Raji (cell line): ENCODE data around the gene IKZF1.

Experiments used
- POLR2A ChIP-seq: IDR thresholded peaks from 2 replicates; pipeline ENCODE4 v1.6.1; 2011; ENCODE audit warnings: low read depth, low read length, control low read depth; ENCODE audit not compliant: insufficient read depth

IKZF1 gene

DNA sequence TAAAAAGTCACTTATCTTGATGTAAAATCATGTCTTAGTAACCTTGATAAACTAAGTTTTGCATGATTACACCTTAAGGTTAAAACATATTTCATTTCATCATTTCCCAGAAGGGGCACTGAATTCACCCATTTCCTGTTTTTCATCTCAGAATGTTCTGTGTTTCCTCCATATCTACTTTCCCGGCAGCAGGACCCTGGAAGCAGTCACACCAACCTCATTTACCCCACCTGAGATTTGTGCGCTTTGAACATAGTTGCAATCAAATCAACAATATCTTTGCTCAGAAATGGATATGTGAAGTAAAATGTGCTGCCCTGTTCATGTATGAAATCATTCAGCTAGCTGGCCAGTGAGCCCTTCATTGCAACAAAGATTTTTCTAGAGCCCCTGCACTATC, 46.8 kb downstream of the IKZF1 start:
- no peak for TF ChIP-seq POLR2A

DNA sequence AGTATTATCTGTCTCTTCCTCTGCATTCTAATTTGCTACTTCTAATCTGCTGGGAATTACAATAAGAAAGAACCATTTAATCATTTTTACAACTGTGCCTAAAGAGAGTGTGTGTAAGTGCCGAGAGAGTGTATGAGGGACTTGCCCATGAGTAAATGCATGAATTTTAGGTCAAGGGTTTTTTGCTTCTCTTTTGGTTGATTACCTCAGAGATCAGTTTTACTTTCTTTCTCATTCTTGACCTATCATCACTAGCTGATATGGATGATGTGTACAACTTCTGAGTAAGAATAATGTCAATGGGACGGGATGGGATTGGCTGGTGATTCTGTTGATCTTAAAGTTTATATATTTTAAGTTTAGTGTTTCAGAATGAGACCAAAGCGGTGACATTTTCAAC, 47.8 kb downstream of the IKZF1 start:
- TF ChIP-seq POLR2A, result no peak

DNA sequence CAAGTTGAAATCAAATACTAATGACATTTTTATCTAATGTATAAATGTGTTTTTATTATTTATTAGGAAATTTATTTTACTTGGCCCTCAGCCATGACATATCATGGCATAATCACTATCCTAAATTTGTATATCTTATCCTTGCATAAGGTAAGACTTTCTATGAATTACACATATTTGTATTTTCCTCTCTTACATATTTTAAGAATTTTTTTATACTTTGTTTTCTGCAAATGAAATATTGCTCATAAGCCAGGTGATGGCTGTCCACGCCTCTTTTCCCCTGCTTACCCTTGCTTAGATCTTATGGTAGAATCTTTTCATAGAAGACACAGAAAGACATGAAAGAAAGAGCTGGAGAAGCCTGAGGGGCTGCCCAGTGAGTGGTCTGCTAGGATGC, 48.2 kb downstream of the IKZF1 start:
- TF ChIP-seq POLR2A, result no peak

DNA sequence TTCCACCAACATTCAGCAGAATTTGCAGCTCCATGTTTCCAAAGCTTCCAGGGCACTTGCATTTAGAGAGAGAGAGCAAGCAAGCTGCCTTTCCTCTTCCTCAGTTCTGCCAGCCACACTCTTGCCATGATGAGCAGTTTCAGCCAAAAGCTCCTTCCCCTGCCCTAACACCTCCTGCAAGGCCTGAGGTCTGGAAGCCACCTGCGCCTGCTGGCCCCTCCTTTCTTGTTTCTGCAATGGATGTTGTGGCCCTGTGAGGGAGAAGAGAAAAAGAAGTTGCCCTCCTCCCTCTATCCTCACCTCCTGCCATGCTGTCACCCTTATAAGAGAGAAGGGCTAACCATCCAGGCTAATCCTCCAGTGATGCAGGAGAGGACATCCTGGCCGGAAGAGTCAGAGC, 48.7 kb downstream of the IKZF1 start:
- no peak for TF ChIP-seq POLR2A

DNA sequence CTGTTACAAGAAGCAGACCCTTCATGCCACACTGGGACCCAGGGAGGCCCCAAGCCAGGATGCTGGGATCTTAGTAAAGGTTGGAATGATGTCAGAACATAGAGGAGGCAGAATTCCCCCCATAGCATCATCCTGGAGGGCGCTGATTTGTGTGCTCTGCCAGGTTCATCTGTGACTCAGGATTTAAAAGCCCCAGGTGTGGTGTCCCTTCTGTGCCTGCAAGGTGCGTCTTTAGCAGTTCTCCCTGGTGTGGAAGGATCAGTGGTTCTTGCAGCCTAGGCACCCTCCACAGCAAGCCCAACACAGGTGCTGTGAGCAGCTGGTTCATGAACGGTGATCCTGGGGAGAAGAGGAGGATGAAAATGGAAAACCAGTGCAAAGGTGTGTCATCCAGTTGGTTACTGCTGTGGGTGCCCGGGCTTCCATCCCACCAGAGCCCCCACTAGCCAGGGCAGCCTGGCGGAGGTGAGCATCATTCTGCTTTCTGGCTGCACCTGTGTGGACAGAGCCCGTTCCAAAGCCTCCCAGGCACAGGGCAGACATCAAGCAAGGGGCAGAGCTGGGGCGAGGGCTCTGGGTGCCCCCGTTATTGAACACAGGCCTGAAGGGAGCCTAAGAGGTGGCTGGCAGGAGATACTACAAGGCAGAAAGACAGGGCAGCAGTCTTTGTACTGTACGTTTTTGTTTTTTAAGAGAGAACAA, 49.5 kb downstream of the IKZF1 start:
- no peak for TF ChIP-seq POLR2A

DNA sequence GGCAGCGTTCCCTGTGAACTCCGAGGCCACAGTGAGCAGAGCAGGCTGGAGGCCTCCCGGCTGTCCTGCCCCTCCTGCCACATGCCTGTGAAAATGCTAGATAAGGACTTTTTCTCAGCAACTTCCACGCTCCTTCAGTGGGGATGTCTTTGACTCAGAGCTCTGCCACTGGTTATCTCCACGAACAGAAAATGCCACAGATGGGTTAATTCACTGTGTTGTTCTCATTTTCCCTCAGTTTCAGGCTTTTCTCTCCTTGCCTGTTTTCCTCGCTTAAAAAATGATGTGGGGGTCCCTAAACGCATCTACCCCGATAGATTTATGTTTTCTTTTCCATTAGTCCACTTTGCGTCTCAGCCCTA, 51.3 kb downstream of the IKZF1 start:
- TF ChIP-seq POLR2A, result no peak

DNA sequence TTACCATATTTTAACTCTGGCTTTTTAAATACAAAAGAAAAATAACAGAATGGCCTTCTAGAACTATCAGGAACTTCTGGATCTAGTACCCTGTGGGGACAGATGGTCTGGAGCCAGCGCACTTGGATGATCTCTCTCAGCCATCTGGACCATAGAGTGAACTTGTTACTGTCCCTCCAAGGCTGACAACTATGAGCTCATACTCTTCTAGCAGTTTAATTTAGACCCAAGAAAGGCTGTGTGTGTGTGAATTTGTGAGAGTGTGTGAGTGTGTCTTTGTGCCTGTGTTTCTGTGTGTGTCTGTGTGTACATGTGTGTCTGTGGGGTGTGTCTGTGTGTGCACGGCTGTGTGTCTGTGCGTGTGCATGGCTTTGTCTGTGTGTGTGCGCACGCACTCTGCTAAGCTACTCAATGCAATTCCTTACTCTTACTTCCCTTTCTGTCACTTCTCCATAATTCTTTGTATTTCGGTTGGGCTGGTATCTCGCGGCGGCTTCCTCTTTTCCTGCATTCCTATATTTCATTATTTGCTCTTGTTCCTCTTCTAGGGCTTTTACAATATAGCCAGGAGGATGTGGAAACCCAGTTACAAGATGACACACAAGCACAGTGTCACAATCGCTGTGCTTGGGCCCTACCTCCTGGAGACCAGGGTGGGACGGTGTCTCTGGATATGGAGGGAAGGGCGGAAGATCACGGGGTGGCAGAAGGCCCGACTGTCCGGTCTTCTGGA, 51.9 kb downstream of the IKZF1 start:
- TF ChIP-seq POLR2A, result no peak

DNA sequence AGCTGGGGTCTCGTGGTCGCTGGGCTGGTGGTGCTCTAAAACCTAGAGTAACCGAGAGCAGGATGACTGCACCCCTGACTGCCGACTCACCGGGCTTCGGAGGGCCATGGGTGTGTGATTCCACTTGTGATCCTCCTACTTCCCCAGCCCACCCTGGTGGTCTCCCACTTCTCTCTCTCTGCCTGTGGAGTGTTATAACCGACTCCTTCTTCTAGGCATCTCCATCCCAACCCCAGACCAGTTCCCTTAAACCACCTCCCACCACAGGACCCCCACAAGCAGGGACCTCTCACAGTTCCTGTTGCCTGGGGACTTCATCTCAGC, 52.4 kb downstream of the IKZF1 start:
- TF ChIP-seq POLR2A, result no peak

DNA sequence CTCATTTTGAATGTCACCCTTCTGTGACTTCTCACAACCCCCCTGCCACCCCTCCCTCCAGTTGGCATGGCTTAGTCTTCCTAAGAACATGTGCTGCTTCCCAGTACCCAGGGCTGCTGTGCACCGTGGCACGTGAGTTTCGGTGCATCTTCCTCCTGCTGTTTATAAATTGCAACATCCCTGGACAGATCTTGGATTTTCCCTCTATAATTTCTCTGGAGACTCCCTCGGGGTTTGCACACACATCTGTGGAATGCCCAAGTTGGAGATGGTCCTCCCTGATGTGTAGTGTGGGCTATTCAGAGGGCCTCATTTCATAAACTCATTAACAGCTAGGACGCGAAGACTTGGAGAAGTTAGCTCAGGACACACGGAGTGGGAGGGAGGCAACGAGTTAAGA, 52.9 kb downstream of the IKZF1 start:
- no peak for TF ChIP-seq POLR2A

DNA sequence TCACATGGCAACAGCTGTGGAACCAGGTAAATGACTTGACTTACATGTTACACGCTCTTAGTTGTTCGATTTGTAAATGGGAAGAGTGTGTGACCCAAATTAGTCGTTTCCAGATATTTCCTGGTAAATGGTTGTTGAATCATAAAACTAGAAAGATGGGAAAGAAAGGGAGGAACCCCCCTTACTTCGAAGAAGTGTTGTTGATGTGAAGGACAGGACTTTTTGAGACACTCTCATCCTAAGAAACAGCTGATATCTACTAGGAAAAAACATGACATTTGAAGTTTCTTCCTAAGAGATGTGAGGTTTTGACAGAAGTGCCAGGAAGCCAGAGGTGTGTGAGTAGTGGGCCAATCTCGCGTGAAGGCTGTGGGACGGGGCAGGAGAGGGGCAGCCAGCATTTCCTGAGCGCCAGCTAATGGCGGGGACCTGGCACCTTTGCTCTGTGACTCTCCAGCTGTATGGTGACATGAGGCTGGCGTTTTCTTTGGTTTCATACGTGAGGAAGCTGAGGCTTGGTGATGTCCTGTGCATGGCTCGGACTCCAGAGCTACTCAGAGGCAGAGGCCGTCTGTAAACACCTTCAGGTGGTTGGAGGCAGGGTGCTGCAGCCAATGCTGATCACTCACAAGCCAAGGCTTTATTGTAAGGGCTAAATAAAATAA, 53.7 kb downstream of the IKZF1 start:
- no peak for TF ChIP-seq POLR2A

DNA sequence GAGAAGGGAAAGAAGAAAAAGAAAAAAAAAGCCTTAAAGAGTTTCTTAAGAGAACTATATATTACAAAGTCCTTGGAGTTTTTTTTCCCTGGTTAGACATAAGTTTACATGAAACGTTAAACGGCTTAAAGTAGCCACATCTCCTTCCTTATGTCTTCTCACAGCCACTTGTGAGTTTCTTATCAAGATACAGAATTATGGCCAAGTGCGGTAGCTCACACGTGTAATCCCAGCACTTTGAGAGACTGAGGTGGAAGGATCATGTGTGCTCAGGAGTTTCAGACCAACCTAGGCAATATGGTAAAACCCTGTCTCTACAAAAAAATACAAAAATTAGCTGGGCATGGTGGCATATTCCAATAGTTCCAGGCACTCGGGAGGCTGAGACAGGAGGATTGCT, 54.3 kb downstream of the IKZF1 start:
- no peak for TF ChIP-seq POLR2A

DNA sequence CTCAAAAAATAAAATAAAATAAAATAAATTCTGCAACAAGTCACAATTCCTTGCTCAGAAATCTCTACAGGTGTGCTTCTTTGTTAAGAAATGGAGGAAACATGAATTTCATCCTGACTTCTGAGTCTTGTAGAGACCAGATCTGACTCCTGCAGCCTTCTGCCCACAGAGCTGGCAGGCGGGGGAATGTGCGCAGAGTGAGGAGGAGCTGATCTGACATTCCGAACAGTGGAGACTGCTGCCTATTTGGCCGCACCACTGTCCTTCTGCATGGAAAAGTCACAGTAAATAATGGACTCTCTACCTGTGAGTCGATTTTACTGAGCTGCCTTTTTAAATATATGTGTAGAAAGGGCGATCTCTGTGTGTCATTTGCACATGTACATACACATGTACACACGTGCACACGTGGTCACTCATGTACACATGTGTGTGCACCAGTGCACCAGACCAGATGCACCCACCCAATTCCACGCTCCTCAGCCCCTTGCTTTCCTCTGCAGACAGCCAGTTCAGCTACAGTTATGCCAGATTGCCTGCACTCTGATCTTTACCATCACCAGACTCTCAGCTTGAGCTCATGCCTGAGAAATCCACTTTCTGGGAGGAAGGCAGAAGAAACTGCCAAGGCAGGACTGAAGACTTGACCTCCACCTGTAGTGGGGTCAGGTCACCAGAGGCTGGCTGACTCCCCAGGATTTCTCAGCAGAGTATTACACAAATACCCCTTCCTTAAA, 54.9 kb downstream of the IKZF1 start:
- no peak for TF ChIP-seq POLR2A

DNA sequence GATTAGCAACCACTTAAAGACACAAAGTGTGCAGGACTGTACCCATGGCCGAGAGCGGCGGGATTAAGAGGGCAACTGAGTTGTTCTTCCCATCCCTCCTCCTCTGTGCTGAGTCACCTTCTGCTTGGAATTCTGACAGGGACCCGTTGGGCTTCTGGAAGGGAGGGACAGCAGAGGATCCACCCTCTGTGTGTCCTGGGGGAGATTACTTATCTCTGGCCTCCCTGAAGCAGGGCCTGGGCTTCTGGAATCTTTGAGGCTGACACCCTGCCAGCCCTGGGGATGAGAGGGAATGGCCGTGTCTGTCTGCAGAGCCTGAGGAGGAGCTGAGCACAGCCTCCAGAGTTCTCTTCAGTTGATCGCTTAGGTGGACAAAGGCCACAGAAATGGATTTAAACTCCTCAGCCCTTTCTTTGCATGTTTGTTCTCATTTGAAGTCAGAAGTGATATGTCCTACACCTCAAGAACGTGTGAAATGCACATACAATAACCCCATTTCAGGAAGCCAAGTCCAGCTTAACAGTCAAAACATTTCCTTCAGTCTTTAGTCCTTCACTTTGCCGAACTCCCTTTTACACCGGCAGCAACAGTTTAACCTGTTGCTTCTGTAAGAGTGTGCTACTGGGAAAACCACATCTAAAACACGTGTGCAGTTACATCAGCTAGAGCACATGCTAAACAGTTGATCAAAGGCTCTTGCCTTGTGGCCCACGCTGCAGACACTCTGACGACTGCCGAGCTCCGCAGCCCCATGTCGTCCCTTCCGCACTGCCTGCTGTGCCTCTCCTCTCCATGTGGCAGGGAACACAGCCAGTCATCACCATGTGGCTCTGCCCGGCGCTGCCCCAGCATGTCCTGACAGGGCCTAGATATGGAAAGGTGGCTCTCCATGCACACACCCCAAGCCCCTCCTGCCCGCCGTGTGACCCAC, 55.7 kb downstream of the IKZF1 start:
- TF ChIP-seq POLR2A, result no peak

DNA sequence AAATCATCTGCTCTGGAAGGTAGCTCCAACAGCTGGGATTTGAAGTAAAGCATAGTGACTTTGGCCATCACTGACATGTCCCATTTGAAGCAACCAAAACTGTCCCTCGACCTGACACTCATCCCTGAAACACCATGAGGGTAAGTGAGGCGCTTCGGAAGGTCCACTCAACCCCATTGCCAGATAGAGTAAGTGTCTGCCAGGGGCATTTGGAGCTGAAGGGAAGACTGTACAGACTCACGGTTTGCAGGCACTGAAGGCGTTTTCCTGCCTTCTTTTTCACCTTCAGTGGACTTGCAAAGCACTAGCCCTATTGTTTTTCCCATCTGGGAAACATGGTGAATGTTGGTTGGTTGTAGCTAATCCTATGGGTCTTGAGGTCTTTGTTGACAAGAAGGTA, 57.6 kb downstream of the IKZF1 start:
- no peak for TF ChIP-seq POLR2A
